SH-SY5Y (cell line): Measurements from ENCODE around the gene ITGB2.

ENCODE experiments used
- GATA2 ChIP-seq: IDR thresholded peaks from 2 replicates; pipeline ENCODE4 v1.6.1; 2011; ENCODE audit warnings: mild to moderate bottlenecking, low read depth, low read length
- GATA3 ChIP-seq: IDR thresholded peaks from 2 replicates; pipeline ENCODE4 v1.6.1; 2011; ENCODE audit warnings: low read depth, mild to moderate bottlenecking, low read length, moderate library complexity

DNA sequence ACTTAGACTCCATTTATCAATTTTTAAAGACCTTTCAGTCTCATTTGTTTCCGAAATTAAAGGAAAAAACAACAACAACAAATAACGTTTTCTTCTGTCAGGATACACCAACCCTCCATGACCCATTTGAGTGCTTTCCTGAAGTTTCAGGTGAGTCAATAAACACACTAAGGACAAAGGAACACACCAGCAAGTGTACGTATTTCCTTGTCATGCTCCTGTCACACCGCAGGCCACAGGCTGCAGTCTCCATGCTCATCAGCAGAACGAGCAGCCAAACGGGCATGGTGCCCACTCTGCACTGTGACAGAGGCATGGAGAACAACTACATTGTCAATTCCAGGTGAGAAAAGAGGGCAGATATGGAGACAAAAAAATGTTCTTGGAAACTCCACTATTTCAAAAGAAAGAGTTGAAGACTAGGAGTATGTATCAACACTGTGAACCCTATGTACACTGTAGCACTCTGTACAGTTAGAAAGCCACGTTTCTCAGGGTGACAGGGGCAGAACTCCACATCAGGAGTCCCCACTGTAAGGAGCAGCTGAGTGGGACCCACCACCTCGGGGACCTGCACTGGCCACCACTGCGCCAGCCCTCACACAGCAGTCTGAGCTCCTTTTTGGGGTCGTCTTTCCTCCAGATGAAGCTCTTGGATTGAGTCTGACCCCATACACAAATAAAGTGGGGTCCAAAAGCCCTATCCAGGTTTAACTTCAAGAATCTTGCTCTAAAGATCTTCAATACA lies 49.8 kb downstream of the ITGB2 start:
- TF ChIP-seq GATA2 (no peak), GATA3 (no peak)
